WTC11 (cell line): Measurements from ENCODE around the gene TMEM236.

ENCODE experiments used
- CBFB ChIP-seq: sonication (generic); formaldehyde crosslinking; IDR thresholded peaks from 2 replicates; pipeline ENCODE4 v1.8.1; 2022; ENCODE audit warnings: mild to moderate bottlenecking, low read depth, missing genetic modification reagents
- TF ChIP-seq, protein P1 (sequence below): fragments of 200-600 bp; IDR thresholded peaks from 2 replicates; pipeline ENCODE4 v1.8.0; 2022; ENCODE audit warnings: antibody characterized with exemption
- TF ChIP-seq, protein P2 (sequence below): sonication (generic); formaldehyde crosslinking; IDR thresholded peaks from 2 replicates; pipeline ENCODE4 v1.8.1; 2022; ENCODE audit warnings: mild to moderate bottlenecking, moderate library complexity, missing genetic modification reagents

DNA sequence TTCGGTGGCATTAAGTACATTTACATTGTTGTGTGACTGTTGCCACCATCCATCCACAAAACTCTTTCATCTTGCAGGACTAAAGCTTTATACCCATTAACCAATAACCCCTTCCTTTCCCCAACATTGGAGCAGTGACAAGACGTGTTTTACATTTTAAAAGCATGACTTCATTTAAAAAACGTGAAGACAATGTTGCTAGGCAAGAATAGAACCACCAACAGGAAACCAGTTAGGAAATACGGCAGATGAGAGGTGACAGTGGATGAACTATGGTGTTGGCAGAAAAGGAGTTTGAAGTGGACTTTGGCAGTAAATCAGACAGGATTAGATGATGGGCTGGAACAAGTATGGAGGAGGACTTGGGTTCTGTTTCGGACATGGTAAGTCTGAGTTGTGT lies 17.0 kb downstream of the TMEM236 start:
- TF ChIP-seq, protein P1, sequence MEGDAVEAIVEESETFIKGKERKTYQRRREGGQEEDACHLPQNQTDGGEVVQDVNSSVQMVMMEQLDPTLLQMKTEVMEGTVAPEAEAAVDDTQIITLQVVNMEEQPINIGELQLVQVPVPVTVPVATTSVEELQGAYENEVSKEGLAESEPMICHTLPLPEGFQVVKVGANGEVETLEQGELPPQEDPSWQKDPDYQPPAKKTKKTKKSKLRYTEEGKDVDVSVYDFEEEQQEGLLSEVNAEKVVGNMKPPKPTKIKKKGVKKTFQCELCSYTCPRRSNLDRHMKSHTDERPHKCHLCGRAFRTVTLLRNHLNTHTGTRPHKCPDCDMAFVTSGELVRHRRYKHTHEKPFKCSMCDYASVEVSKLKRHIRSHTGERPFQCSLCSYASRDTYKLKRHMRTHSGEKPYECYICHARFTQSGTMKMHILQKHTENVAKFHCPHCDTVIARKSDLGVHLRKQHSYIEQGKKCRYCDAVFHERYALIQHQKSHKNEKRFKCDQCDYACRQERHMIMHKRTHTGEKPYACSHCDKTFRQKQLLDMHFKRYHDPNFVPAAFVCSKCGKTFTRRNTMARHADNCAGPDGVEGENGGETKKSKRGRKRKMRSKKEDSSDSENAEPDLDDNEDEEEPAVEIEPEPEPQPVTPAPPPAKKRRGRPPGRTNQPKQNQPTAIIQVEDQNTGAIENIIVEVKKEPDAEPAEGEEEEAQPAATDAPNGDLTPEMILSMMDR = no peak
- TF ChIP-seq, protein P2, sequence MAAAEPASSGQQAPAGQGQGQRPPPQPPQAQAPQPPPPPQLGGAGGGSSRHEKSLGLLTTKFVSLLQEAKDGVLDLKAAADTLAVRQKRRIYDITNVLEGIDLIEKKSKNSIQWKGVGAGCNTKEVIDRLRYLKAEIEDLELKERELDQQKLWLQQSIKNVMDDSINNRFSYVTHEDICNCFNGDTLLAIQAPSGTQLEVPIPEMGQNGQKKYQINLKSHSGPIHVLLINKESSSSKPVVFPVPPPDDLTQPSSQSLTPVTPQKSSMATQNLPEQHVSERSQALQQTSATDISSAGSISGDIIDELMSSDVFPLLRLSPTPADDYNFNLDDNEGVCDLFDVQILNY (CRISPR knock-in tag) = no peak
- TF ChIP-seq CBFB (CRISPR knock-in tag) = no peak
